GM12892 (cell line): ENCODE results near the gene PRSS53.
A peak's percentile ranks its signal among the peaks of the same experiment; 100 is the strongest.

Source experiments
- POLR2A ChIP-seq: IDR thresholded peaks from 2 replicates; pipeline ENCODE4 v1.6.1; 2011; ENCODE audit warnings: low read depth, low read length, control low read depth
- POLR2AphosphoS5 ChIP-seq: IDR thresholded peaks from 2 replicates; pipeline ENCODE4 v1.6.1; 2011; ENCODE audit warnings: low read depth, low read length, control low read depth
- TAF1 ChIP-seq: IDR thresholded peaks from 2 replicates; pipeline ENCODE4 v1.6.1; 2011; ENCODE audit warnings: low read depth, mild to moderate bottlenecking, control low read depth, low read length, borderline replicate concordance

DNA sequence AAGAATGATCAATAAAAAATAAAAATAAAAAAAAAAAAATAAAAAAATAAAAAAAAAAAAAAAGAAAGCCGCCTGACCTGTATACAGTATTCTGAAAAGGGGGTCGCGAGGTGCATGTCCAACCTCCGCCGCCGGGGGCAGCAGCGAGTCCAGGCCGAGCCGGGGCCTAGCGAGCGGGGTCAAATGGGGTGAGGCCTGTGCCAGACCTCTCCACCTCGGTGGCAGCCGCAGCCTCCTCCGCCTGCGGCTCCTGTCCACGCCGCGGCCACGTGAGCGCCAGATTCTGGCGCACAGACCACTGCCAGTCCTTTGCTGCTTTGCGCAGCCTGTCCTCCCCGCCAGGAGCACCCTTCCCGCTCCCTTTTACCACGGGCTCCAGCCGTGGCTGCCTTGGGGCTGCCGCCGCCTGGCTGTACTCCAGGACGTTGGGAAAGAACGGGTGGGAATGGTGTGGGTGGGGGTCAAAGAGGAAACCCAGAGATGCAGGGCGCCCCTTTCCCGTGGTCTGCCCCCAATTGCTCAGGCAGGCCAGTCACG is 17.0 kb upstream of the PRSS53 start:
- TF ChIP-seq POLR2AphosphoS5 (0 out of 2 replicates have a peak, but pooled peaks have one; percentile 24), TAF1 (no peak), POLR2A (peak; percentile 44; the same call in 1 of the 2 replicates)
